A549 treated with GW870086 at 1 μM for 4 hours (cell line): ENCODE measurements around the gene GPR31. TPM values are rescaled to one million over a fixed set of nuclear protein-coding genes. Genes with fewer than 3 reads are reported as not detected.

Experiments used
- total RNA-seq: library from RNA; stranded (reverse); fragments of 200-300 nt; extraction: Qiagen RNA extraction; gene quantifications from 5 replicates; pipeline ENCODE4 v1.2.3, GENCODE V29; 2022; ENCODE audit warnings: low read depth

Gene GPR31
- not detected in 5 replicates for total RNA-seq

DNA sequence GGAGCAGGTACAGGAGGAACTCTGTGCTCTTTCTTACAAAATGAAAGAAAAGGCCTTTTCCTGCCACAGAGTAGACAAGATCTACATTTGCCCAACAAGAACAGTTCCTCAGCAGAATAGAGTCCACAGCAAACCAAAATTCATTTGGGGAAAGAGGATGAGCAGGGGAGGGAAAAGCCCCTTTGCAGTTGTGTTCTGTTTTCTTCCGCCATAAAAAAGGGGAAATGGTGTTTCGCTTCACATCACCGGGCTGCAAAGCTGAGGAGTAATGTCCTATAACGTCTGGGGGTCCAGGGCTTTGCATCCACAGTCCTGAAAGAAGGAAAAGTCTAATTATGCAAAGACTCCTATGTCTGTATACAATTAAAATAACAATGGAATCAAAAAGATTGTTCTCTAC lies at the start of gene GPR31:
Gene GPR31, minus strand, starts transcription at position 118 of the 400 bp plus-strand sequence. CDS start 149 bp downstream, outside the sequence.

GRCh38 chr6:167122827-167123657 lies 34.7 kb downstream of the GPR31 start, which contains the start of gene CCR6:
CCR6 (plus strand) TSS chr6:167123096; CDS start chr6:167136135, 13,039 bp downstream.

Other genes with a start within 250 kb of the GPR31 start
- gene RNASET2, start 201.4 kb downstream of the GPR31 start, total RNA-seq: 14.4 to 18.9 TPM (median 15.6 TPM) in 5 replicates
- gene CEP43, start 158.6 kb downstream of the GPR31 start, total RNA-seq: 8.2 to 10.1 TPM (median 8.7 TPM) in 5 replicates
- gene CCR6, start 34.9 kb downstream of the GPR31 start, total RNA-seq: 0.16 TPM in 1 of 5 replicates, not detected in the others
- not detected in 5 replicates for gene UNC93A, start 133.3 kb upstream of the GPR31 start, total RNA-seq
- not detected in 5 replicates for gene TTLL2, start 167.1 kb upstream of the GPR31 start, total RNA-seq